ENCODE results near the gene UPK1A. TPM values are rescaled to one million over a fixed set of nuclear protein-coding genes. Genes with fewer than 3 reads are reported as not detected.

UPK1A gene
- total and polyA plus RNA-seq, 2 of the 8 experiments (the other 6 are each of a cell fraction or from before 2014, with no cell fraction given), result 0.56 to 9.9 TPM

DNA sequence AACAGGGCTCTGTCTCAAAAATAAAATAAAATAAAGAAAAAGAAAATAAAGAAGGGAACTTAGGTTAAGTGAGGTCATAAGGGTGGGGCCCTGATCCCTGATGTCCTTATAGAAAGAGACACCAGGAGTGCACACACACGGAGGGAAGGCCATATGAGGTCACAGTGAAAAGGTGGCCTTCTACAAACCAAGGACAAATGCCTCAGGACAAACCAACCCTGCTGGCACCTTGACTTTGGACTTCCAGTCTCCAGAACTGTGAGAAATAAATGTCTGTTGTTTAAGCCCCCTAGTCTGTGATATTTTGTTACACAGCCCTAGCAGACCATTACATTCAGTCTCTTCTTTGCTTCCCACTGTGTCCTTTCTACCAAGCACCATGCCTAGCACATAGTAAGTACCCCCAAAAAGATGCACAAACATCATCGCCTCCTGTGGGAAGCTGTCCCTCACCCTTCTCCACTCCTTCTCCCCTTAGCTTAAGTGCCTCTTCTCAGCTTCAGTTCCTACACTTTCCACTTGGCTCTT is 29.6 kb downstream of the UPK1A start (continued):
- TF ChIP-seq CHD1 (IDR thresholded peaks at IDR 0.05; ENCODE audit: low read depth, low read length) (no peak), BCL11A (IDR thresholded peaks at IDR 0.05; ENCODE audit: low read depth in 2 of 2, low read length in 2 of 2) (no peak)
- TF ChIP-seq, protein P1, sequence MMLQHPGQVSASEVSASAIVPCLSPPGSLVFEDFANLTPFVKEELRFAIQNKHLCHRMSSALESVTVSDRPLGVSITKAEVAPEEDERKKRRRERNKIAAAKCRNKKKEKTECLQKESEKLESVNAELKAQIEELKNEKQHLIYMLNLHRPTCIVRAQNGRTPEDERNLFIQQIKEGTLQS (IDR thresholded peaks at IDR 0.05; ENCODE audit: insufficient read depth, low read depth, low read length), result no peak

Measured in H1 (cell line).